SU-DHL-6 (cell line): ENCODE measurements around the gene FOXP4.

Source experiments
- H2AFZ ChIP-seq: fragments of 200-600 bp; sonication (generic); 2 replicates; pipeline ENCODE4 v1.6.1; 2014; ENCODE audit warnings: low read depth, mild to moderate bottlenecking, moderate library complexity, mixed read lengths, antibody characterized with exemption, low read length; ENCODE audit not compliant: severe bottlenecking
- H3F3A ChIP-seq: fragments of 200-600 bp; shearing (Covaris generic); 2 replicates; pipeline ENCODE4 v1.6.0; 2016; ENCODE audit warnings: antibody characterized with exemption, mild to moderate bottlenecking; ENCODE audit not compliant: insufficient read depth
- H3K27ac ChIP-seq: fragments of 200-600 bp; sonication (generic); 2 replicates; pipeline ENCODE4 v1.5.1; 2016; ENCODE audit warnings: low read depth, mild to moderate bottlenecking, low read length, moderate library complexity, mixed read lengths
- H3K27me3 ChIP-seq: fragments of 200-600 bp; sonication (generic), shearing (Covaris generic); 2 replicates; pipeline ENCODE4 v1.6.0; 2014; ENCODE audit warnings: mild to moderate bottlenecking, low read length
- H3K36me3 ChIP-seq: fragments of 200-600 bp; sonication (generic); 2 replicates; pipeline ENCODE4 v1.6.1; 2014; ENCODE audit warnings: mild to moderate bottlenecking, low read length, mixed read lengths
- H3K4me2 ChIP-seq: fragments of 300-600, 200-600 bp; shearing (Covaris generic), sonication (generic); 2 replicates; pipeline ENCODE4 v1.6.0; 2014; ENCODE audit warnings: low read length, low read depth, mild to moderate bottlenecking; ENCODE audit not compliant: poor library complexity, severe bottlenecking
- H3K4me3 ChIP-seq: fragments of 200-600 bp; sonication (generic); 2 replicates; pipeline ENCODE4 v1.5.1; 2014; ENCODE audit warnings: antibody characterized with exemption, low read length, mild to moderate bottlenecking, mixed read lengths; ENCODE audit not compliant: insufficient read depth, poor library complexity, severe bottlenecking
- H3K79me2 ChIP-seq: fragments of 200-600 bp; sonication (generic); 2 replicates; pipeline ENCODE4 v1.6.1; 2014; ENCODE audit warnings: mild to moderate bottlenecking, low read length, moderate library complexity; ENCODE audit not compliant: insufficient read depth
- H3K9ac ChIP-seq: fragments of 200-600 bp; sonication (generic); 2 replicates; pipeline ENCODE4 v1.7.0; 2014; ENCODE audit warnings: mild to moderate bottlenecking, low read length
- H3K9me2 ChIP-seq: fragments of 200-600 bp; sonication (generic); replicated peaks from 2 replicates; pipeline ENCODE4 v1.6.1; 2014; ENCODE audit warnings: low read length; ENCODE audit not compliant: insufficient read depth
- H3K9me3 ChIP-seq: fragments of 200-600 bp; sonication (generic); 2 replicates; pipeline ENCODE4 v1.6.1; 2014; ENCODE audit warnings: low read length, mixed read lengths; ENCODE audit not compliant: insufficient read depth
- H4K20me1 ChIP-seq: fragments of 200-600 bp; sonication (generic); 2 replicates; pipeline ENCODE4 v1.6.1; 2014; ENCODE audit warnings: low read depth, mild to moderate bottlenecking, antibody characterized with exemption, low read length, moderate library complexity, mixed read lengths
- EZH2phosphoT487 ChIP-seq: fragments of 200-600 bp; sonication (generic), shearing (Covaris generic); conservative IDR thresholded peaks from 2 replicates; pipeline ENCODE4 v1.6.1; 2018; ENCODE audit warnings: mild to moderate bottlenecking, antibody characterized with exemption, low read length, moderate library complexity, mixed read lengths
- TF ChIP-seq, protein P1 (sequence below): fragments of 200-600 bp; sonication (generic); IDR thresholded peaks from one replicate; pipeline ENCODE4 v1.5.1; 2017; ENCODE audit warnings: antibody characterized with exemption, mild to moderate bottlenecking, low read length, moderate library complexity; ENCODE audit not compliant: insufficient read depth, poor library complexity, severe bottlenecking

FOXP4 gene

DNA sequence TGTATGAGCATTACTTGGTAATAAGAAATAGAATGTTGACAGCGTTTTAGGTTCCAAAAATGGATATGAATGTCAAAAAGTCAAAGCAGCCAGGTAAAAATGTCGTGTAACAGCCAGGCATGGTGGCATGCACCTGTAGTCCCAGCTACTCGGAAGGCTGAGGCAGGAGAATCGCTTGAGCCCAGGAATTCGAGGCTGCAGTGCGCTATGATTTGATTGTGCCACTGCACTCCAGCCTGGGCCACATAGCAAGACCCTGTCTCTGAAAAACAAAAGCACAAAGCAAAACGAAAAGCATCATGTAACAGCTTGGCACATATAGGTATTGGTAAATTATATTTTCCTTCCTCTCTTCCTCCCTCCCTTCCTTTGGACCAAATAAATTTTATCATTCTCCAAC is 16.2 kb upstream of the FOXP4 start:
- Histone ChIP-seq H3K79me2 (no peaks in the 10 kb centered on the region), H3K4me2 (no peak overlapping the region), H3K9me2 (no peaks in the 10 kb centered on the region), H3K27ac (no peak overlapping the region), H3K4me3 (no peak overlapping the region), H3K9ac (no peak overlapping the region), H2AFZ (no peak overlapping the region), H3K9me3 (no peaks in the 10 kb centered on the region), H3K36me3 (no peaks in the 10 kb centered on the region), H3F3A (no peaks in the 10 kb centered on the region), H3K27me3 (peaks cover 3% of the 10 kb centered on the region; the same call in 1 of the 2 replicates), H4K20me1 (no peaks in the 10 kb centered on the region)
- no peak for TF ChIP-seq EZH2phosphoT487
- TF ChIP-seq, protein P1, sequence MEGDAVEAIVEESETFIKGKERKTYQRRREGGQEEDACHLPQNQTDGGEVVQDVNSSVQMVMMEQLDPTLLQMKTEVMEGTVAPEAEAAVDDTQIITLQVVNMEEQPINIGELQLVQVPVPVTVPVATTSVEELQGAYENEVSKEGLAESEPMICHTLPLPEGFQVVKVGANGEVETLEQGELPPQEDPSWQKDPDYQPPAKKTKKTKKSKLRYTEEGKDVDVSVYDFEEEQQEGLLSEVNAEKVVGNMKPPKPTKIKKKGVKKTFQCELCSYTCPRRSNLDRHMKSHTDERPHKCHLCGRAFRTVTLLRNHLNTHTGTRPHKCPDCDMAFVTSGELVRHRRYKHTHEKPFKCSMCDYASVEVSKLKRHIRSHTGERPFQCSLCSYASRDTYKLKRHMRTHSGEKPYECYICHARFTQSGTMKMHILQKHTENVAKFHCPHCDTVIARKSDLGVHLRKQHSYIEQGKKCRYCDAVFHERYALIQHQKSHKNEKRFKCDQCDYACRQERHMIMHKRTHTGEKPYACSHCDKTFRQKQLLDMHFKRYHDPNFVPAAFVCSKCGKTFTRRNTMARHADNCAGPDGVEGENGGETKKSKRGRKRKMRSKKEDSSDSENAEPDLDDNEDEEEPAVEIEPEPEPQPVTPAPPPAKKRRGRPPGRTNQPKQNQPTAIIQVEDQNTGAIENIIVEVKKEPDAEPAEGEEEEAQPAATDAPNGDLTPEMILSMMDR = no peak

DNA sequence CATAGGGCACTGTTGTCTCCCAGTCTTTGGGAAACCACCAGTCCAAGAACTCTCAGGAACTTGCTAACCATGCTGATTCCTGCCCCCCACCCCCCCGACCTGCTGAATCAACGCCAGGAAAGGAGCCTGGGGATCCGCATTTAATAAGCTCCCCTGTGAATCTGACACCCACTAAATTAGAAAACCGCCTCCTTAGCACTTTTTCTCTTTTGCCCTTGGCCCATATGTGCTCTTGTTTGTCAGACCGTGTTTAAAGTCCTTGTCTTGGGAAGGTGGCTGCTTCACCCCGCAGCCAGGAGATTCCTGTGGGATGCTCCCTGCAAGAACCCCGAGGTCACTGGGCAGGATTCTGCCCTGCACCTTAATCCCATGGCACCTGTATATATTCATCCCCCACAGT is 15.7 kb upstream of the FOXP4 start:
- no peaks in the 10 kb centered on the region for H3K36me3 ChIP-seq
- H3K4me3 ChIP-seq = no peak overlapping the region
- no peak overlapping the region for H3K27ac ChIP-seq
- no peaks in the 10 kb centered on the region for H4K20me1 ChIP-seq
- H3K4me2 ChIP-seq = no peak overlapping the region
- H3K79me2 ChIP-seq = no peaks in the 10 kb centered on the region
- peaks cover 3% of the 10 kb centered on the region; the same call in 1 of the 2 replicates for H3K27me3 ChIP-seq
- no peak overlapping the region for H3K9ac ChIP-seq
- H3K9me3 ChIP-seq = no peaks in the 10 kb centered on the region
- H2AFZ ChIP-seq = no peak overlapping the region
- no peak for TF ChIP-seq EZH2phosphoT487
- TF ChIP-seq, protein P1 = no peak
- no peaks in the 10 kb centered on the region for H3F3A ChIP-seq
- no peaks in the 10 kb centered on the region for H3K9me2 ChIP-seq

DNA sequence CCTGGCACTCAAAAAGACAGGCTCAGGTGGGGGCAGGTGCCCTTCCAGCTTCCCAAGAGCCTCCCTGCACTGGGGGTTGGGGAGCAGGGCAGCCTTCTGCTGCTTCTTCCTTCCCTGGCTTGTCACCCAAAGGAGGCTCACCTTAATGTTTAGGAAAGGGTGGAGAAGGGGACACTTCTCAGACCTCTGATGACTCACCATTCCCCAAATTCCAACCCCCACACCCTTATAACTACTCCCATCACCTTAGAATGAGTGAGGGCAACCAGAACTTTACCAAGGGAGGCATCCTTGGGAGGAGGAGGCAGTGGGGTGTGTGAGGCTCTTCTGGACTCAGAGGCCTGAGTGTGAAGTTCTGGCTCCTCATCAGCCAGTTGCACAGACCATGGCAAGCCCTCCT is 15.2 kb upstream of the FOXP4 start:
- no peak overlapping the region for H3K4me2 ChIP-seq
- H3K4me3 ChIP-seq = no peak overlapping the region
- H3K9me3 ChIP-seq = no peaks in the 10 kb centered on the region
- no peak overlapping the region for H3K27ac ChIP-seq
- H3K27me3 ChIP-seq = peaks cover 3% of the 10 kb centered on the region; the same call in 1 of the 2 replicates
- H3F3A ChIP-seq = no peaks in the 10 kb centered on the region
- H3K9ac ChIP-seq = no peak overlapping the region
- H4K20me1 ChIP-seq = no peaks in the 10 kb centered on the region
- no peaks in the 10 kb centered on the region for H3K36me3 ChIP-seq
- TF ChIP-seq, protein P1 = no peak
- no peak for TF ChIP-seq EZH2phosphoT487
- H2AFZ ChIP-seq = no peak overlapping the region
- no peaks in the 10 kb centered on the region for H3K9me2 ChIP-seq
- H3K79me2 ChIP-seq = no peaks in the 10 kb centered on the region
